Body of pancreas (tissue), 4 donors: Measurements from ENCODE around the gene SNCAIP.

ENCODE experiments used
- POLR2A ChIP-seq, 3 donors: fragments of 450-650 bp; IDR thresholded peaks; one replicate each; pipeline ENCODE4 v1.6.1; 2016; ENCODE audit warnings: antibody characterized with exemption in 3 of 3, mild to moderate bottlenecking in 2 of 3
- TF ChIP-seq, protein P1 (sequence below), 7 experiments: fragments of 450-650 bp in 4 of 7; fragments of 200-600 bp in 3 of 7; sonication (generic) in 3 of 7; IDR thresholded peaks; one replicate each; pipeline ENCODE4 v1.5.1; 2016 to 2019; ENCODE audit warnings: antibody characterized with exemption in 7 of 7

- TF ChIP-seq, protein P1, sequence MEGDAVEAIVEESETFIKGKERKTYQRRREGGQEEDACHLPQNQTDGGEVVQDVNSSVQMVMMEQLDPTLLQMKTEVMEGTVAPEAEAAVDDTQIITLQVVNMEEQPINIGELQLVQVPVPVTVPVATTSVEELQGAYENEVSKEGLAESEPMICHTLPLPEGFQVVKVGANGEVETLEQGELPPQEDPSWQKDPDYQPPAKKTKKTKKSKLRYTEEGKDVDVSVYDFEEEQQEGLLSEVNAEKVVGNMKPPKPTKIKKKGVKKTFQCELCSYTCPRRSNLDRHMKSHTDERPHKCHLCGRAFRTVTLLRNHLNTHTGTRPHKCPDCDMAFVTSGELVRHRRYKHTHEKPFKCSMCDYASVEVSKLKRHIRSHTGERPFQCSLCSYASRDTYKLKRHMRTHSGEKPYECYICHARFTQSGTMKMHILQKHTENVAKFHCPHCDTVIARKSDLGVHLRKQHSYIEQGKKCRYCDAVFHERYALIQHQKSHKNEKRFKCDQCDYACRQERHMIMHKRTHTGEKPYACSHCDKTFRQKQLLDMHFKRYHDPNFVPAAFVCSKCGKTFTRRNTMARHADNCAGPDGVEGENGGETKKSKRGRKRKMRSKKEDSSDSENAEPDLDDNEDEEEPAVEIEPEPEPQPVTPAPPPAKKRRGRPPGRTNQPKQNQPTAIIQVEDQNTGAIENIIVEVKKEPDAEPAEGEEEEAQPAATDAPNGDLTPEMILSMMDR (IDR thresholded peaks at IDR 0.05): no peak
- TF ChIP-seq POLR2A (IDR thresholded peaks at IDR 0.05): no peak
Observed at GRCh38 chr5:122413722-122414121, 101.7 kb downstream of the SNCAIP start.
